HG03064 (cell line): ENCODE measurements around the gene GNAI3.

ENCODE experiments used
- ATAC-seq: cut with Tn5 transposase; IDR thresholded peaks from one replicate; pipeline ENCODE4 v1.9.1; 2021; ENCODE audit warnings: low read depth; ENCODE audit not compliant: unreplicated experiment

The GNAI3 gene

GRCh38 chr1:109523706-109524105 is 24.7 kb upstream of the GNAI3 start:
- no peak for ATAC-seq

GRCh38 chr1:109527098-109527811 is 21.2 kb upstream of the GNAI3 start:
- peak; percentile 56 for ATAC-seq

DNA sequence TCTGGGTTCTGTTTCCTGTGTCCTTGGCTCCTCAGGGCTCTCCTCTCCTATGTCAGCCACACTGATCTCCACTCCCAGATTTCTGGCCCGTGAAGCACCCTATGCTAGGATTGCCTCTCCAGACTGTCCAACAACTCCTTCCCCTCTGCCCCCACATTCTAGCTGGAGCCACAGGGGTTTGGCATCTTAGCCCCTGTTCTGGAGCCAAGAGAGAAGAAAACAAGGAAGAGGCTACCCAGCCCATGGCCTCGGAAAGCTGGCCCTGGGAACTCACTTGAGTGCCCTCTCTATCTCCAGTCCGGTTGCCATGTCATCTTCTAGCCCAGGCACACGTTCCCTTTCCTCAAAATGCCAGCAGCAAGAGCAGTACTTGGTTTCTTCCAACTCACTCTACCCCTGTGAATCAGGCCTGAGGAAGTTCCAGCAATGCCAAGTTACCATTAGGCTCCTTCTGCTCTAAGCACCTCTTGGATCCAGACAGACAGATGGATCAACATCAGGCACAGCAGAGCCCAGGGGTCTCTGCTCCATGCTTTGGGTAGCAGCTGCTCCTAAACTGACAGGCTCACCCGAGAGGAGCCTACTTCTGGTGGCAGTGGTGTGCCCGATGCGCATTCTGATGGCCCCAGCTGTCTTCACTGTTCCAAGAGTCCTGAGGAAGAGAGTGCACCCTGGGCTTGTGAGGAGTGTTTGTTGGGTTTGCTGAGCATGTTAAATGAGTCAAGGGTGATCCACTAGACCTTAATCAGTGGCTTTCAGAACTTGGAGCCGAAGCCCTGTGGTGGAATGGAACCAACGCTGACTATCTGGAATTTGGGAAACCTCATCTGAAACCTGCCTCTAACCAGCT is 20.3 kb upstream of the GNAI3 start:
- no peak for ATAC-seq

DNA sequence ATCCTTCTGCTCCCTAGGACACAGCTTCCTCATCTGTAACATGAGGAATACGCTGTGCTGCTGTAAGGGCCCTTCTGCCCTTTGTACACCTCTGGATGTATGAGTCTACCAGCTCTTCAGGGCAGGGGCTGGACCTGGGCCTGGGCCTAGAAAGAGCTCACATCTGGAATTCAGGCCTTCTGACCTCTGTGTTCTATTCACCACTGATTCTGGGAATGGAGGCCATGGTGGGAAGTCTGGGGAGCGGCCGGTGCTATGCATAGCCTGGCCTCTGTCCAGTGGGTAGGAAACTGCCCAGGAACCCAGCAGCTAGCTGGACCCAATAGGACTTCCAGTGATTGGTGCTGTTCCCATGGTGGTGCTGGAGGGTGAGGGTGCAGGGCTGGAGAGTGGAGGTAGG is 19.7 kb upstream of the GNAI3 start:
- no peak for ATAC-seq

GRCh38 chr1:109529881-109530456 is 18.4 kb upstream of the GNAI3 start:
- ATAC-seq, result no peak

GRCh38 chr1:109530457-109531087 is 17.8 kb upstream of the GNAI3 start:
- ATAC-seq, result no peak

DNA sequence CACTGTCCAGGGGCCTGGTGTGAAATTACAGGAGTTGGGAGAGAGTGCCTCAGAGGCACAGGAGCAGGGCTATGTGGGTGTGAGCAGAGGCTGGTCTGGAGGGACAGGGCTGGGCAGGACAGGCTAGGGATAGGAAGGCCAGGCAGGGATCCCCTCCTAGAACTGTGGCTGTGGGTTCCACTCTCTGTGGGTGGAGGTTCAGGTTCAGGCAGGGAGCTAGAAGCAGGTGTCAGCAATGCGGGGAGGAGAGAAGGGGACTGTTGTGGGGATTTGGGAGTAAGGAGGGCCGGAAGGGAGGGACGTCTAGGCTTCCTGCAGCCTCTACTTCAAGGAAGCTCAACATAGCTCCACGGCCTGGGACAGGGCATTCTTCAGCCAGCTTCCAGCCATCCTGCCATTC is 17.0 kb upstream of the GNAI3 start:
- ATAC-seq, result no peak

GRCh38 chr1:109531826-109532364 is 16.5 kb upstream of the GNAI3 start:
- ATAC-seq, result no peak

DNA sequence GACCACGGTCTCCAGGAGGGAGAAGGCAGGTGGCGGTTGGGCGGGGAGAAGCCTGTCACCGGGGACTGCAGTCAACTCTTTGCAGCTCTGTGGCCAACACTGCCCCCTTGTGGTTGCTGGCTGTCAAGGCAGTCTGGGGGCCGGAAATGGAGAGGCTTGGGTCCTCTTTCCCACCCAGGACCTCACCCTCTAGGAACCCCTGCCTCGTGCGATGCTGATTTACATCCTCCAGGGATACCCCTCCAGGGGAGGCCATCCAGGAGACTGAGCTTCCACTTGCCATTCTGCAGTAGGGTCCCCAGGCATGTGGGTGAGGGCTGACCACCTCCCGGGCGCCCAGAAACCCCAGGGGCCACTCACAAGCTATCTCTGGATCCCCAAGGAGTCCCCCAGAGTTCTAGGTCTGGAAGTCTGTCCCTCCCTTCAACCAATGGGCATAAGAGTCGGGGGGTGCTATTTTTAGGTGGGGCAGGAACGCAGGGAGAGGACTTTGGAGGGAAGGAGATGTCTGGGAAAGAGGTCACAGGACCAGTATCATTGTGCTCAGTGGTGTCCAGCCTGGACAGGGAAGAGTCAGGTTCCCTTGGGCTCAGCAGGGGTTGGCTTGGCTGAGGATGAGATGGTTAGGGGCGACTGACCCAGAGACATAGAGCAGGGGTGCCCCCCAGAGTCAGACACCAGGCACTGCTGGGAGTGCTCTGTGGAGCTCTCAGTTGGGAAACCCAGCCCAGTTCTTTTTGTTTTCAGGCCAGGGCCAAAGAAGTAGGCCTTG is 15.9 kb upstream of the GNAI3 start:
- ATAC-seq, result no peak

DNA sequence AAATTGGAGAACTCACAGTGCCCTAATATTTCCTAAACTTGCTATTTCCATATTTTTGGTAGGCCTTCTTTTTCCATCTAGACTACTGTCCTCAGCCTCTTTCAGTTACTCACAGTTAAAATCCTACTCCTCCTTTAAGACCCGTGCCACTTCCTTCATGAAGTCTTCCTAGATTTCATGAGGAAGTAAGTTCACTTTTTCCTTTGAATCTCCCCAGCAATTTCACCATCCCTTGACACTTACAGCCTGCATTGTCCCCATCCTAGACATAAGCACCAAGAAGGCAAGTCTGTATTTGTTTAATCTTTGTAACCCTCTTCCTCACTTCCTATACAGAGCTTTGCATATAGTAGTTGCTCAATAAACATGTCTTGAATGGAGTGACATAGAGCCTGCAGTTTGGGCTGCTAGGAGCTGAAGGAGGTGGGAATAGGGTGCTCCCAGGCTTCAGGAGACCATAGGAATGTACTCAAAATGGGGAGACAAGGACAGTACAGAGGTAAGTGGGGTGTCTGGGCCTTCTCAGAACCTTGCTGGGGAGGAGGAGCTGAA is 14.0 kb upstream of the GNAI3 start:
- ATAC-seq, result no peak

DNA sequence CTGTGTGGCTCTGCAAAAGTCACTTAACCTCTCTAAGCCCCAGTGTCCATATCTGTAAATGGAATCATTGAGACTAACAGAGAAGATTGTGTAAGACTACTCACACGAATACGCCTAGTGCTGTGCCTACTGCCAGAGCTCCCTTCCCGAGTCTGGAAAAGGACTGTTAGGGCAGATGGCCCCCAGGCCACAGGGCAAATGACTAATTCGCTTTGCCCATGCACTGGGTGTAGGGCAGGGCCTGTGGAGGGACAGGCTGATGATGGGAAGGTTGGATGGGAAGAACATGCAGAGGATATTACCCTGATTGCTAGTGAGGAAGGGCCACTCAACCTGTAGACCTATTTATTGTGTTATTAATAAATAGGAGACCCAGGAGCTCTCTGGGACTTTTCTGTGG is 12.9 kb upstream of the GNAI3 start:
- no peak for ATAC-seq

DNA sequence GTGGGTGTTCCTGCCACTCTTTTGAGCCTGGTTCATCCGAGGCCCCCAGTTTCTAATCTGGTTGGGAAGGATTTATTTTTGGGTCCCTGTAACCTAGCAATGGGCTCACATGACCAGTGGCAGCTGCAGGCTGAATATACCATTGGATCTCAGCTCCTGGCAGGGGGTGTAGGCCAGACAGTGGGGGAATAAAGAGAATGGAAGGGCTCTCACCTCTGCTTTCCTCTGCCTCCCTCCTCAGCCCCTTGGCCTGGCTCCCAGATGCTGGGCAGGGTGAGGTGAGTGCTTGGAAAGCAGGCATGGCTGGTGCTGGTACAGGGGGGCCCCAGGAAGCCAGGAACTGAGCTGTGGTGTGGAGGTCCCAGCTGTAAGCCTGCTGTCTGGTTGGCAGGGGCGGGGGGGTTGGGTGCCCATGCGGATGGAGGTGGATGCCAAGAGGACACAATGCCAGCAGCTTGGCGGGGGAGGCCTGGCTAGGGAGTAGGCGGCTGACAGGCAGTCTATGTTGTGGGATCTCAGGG is 12.4 kb upstream of the GNAI3 start:
- no peak for ATAC-seq

- no peak for ATAC-seq
Measured at GRCh38 chr1:109537450-109538178, 10.8 kb upstream of the GNAI3 start.

DNA sequence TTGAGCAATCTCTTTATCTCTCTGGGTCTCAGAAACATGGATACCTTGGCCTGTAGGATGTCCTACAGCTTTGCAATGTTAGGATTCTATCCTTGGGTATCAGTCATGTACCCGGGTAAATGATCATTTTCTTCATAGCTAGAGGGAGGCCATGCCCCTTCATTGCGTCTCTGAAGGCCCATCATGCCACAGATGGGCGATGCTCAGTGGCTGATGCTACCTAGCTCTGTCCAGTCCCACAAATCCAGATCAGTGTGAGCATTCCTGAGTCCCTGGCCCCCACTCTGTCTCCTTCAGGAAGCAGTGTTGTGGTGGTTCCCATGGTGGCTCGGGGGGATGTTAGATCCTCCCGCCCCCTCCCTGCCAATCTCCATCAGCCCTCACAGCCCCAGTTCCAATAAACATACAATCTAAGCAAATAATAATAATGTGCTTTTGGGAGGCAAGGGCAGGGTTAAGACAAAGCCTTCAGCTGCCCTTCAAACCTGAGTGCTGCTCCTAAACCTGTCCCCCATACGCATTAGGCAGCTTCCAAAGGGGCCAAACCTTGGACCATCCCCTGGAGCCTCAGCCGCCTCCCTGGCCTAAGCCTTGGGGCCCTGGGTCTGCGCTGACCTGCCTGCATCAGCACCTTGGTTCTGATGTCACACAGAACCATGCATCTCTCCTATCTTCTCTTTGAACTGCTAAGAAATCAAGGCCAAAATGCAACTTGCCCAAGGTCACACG is 9.4 kb upstream of the GNAI3 start:
- no peak for ATAC-seq

DNA sequence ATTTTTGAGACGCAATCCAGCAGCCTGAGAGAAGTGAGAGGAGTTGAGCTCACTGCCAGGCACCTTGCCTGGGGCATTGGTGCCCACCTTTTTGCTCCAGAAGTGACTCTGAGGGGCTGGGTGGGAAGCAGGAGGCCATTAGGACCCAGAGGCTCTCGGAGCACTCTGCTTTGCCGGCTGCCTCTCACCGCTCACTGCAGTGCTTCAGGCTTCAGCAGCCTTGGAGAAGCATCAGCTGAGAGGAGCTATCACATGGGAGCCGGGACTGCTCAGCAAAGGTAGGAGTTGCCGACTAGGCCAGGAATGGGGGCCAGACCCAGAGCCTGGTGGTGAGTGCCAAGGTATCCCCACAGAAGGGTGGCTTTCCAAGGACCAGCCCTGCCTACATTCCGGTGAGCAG is 8.7 kb upstream of the GNAI3 start, which contains the start of gene GPR61:
Gene GPR61 (plus strand): TSS at position 197 of the 400 bp plus-strand sequence. CDS start 3,151 bp downstream, outside the sequence.
- ATAC-seq, result no peak

GRCh38 chr1:109541102-109541501 is 7.3 kb upstream of the GNAI3 start:
- no peak for ATAC-seq

DNA sequence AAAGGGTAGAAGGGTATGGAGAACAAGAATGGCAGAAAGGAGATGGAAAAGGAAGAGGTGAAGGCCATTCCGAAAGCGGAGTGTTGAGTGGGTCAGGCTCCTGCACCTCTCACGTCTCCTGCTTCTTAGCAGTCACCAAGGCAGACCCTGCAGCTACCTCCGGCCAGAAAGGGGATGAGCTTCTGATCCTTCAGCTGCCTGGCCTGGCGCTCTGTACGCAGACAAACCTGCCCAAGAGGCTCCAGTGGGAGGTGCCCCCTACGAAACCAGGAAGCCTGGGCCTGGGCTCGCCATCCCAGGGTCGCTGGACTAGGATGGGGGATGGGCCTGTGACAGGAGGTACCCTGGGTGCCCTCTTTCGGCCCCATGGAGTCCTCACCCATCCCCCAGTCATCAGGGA is 5.8 kb upstream of the GNAI3 start:
- no peak for ATAC-seq

GRCh38 chr1:109543283-109543987 is 5.0 kb upstream of the GNAI3 start:
- no peak for ATAC-seq
